Stimulated activated CD4-positive, alpha-beta T cell treated with anti-CD3 and anti-CD28 coated beads, TNF-alpha, amount 100 ng/mL, for 48 hours (primary cell): Measurements from ENCODE around the gene ENTHD1.

Experiments
- DNase-seq, 3 donors: peaks; one replicate each; pipeline ENCODE4 v3.0.0-alpha.2; 2020; ENCODE audit warnings: low read depth in 3 of 3

ENTHD1 gene

DNA sequence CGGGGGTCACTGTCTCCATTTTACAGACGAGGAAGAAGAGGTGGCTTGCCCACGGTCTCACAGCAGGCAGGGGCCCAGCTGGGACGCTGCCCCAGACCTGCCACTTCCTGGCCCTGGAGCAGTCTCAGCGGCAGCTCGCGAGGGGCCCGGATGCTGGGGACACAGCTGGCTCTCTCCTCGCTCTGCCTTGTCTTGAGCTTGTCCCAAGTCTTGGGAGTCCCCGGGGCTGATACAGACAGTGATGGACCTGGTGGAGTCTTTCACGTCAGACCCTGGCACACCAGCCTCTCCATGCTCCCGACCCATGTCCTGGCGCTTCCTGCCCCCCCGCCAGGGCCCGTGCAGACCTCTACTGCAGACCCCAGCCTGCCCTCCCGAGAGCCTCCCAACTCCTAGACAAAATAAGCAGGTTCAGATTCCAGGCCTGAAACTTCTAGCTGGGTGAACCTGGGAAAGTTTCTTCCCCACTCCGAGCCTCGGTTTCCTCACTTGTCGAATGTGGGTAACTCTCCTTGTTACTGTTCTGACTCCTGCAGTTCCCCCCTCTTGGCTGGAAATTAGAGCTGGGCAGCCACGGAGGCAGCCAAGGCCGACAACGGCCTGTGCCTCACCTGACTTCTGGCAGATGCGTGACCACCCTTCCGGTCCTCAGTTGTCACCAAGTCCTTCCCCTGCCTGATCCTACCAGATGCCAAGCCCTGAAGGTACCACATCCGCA lies 177.6 kb downstream of the ENTHD1 start:
- DNase-seq, result no peak

DNA sequence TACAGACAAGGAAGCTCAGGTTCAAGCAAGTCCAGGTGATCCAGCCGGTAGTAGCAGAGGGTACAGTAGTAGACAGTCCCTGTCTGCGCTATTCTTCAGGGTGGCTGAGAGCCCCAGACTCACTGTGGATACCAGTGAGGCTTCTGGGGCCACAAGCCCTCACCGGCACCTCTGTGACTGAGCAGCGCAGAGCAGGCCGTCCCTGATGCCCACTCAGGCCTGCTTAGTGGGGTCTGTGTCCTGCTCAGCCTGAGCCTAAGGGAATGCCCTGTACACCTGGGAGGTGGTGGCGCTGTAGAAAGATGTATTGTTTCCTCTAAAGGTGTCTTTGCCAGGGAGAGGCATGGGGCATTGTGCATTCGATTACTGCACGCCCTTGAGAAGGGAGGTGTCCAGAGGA lies 179.2 kb downstream of the ENTHD1 start:
- DNase-seq, result no peak

DNA sequence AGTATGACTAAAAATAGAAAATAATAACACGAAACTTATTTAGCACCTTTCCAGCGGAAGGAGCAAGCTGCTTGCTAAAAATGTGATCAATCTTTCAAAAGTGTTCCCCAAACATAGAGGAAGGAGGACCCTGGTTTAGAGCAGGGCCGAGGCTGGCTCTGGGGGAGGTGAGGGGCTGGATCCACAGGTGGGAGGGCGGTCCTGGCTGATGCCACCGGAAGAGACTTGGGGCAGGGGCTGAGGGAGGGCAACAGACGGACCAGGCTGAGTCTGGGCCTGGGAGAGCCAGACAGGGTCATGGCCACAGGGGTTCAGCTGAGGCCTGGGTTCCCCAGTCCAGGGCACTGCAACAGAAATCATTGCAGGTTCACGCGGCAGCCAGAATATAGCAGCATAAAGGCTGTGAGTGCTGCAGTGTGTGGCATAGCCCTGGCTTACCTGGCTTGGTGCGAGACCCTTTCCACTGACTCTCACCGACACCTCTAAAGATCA lies 179.7 kb downstream of the ENTHD1 start:
- DNase-seq, result no peak

DNA sequence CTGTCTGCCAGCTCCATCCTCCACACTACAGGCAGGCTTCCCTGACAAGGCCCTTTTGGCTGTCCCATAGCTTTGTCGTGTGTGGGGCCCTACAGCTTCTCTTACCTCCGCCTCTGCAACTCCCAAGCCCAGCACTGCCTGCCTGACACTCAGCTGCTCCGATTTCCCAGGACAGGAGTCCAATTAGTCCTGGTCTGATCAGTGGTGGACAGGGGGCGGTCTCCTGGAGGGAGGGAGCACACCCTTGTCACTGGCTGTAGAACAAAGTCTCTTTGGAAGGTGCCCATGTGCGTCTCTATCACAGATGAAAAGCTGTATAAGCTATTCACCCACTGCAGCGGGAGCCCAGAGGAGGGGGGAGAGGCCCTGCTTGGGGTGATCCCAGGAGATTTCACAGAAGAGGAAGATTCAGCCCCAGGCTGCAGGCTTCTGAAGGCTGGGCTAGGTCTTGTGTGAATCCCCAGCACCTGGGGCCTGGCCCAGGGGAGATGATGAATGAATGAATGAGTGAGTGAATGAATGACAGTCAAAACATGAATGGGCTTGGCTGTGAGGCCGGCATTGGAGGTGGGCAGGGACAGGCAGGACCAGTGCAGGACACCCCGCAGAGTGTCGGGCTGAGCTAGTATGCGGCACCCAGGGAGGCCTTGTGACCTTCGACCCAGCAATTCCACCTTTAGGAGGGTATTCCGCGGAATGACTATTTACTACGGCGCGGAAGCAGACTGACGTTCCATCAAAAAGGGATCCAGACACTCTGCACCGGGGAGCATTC lies 180.6 kb downstream of the ENTHD1 start:
- DNase-seq, result no peak

DNA sequence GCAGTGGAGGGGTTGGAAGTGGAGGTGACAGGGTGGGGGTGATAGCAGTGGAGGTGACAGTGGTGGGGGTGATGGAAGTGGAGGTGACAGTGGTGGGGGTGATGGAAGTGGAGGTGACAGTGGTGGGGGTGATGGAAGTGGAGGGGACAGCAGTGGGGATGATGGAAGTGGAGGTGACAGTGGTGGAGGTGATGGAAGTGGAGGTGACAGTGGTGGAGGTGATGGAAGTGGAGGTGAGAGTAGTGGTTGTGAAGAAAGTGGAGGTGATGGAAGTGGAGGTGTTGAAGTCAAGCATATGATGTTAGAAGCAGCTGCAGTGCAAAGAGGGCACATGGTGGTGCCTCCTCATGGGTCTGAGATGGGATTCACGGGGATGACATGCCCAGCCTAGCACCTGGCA lies 181.5 kb downstream of the ENTHD1 start:
- no peak for DNase-seq

DNA sequence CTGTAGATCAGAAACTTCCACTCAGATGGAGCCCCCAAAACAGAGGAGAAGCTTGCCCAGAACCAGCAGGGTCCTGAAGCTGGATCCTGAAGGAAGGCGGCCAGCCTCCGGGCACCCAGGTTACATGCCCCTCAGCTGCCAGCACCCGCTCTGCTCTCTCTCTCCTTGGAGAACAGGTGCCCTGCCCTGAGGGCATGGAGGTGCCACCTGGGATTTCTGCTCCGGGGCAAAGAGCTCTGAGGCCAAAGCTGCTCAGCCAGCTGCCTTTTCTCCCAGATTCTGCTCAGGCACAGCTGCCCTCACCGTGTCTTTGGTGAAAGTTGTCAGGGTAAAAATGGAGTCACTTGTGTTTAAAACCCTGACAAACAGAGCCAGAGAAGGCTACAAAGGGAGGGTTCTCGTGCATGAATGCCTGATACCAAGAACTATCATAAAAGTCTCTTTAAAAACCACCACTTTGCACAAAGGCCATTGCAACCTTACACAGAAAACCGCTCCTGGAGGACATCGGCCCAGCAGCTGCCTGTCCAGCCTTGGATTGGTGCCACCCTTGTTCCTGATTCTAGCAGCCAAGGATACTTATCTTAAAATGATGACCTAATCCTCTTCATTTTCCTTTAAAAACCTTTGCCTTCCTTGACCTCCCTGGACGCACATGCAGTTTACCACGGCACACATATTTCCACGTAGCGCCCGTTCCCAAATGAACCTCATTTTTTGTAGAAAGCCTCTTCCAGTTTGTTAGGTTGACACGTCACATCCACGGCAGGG lies 183.0 kb downstream of the ENTHD1 start:
- no peak for DNase-seq

DNA sequence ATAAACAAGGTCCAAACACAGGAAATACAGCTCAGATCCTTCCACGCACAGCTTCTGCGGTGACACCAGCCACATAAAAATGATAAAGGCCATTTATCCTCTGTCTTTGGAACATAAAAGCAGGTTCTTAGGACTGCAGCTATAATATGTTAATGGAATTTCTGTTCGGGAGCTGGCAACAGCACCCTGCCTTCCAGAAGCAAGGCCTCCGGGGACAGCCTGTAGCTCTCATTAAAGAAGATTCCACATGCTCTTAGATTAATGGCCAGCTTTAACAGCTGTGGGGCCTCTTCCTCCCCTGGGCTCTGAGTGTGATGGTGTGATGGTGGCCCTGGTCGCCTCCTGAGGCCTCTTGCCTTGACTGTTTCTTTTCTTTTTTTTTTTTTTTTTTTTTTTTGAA lies 185.7 kb downstream of the ENTHD1 start:
- no peak for DNase-seq

DNA sequence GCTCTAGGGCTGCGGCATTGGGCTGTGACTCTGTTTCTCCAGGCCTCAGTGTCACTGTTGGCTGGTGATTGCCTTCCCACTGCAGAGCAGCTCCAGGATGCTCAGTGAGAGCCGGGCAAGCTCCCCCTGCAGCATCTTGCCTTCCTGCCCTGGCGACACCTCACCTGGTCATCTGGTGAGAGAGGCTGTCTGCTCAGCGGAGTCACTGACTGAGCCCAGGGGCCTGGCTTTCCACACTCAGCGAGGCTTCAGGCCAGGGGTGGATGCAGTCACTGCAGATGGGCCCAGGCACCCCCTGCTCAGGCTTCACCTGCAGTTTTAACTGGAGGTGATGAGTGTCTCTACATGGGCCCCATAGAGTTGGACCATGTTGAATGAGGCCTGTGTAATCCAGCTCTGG lies 186.2 kb downstream of the ENTHD1 start:
- DNase-seq, result no peak

DNA sequence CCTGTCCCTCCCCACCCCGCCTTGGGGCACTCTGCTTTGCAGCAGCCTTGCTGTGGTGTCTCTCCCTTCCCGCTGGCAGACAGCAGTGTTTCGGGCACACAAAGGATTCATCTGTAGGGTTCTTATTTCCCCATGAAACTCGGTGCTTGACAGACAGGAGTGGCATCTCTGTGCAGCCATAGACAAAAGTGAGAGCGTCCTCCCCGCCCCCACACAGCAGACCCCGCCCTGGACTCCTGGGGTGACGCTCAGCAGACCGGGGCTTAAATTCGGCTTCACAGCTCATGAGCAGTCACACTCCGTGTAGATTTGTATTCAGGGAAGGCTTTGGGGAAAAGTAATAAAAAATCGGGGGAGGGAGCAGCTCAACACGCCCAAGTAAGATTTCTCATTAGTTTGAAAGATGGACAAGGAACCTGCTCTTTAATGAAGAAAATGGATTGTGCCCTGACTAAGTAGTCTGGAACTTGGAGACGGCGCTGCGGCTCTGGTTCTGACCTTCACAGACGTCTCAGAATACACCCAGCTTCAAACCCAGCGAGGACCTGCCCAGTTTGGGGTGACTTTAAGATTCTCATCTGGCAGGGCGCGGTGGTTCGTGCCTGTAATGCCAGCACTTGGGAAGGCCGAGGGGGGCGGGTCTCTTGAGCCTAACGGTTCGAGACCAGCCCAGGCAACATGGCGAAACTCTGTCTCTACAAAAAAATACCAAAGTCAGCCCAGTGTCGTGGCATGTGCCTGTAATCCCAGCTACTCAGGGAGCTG lies 187.0 kb downstream of the ENTHD1 start:
- DNase-seq, result no peak

DNA sequence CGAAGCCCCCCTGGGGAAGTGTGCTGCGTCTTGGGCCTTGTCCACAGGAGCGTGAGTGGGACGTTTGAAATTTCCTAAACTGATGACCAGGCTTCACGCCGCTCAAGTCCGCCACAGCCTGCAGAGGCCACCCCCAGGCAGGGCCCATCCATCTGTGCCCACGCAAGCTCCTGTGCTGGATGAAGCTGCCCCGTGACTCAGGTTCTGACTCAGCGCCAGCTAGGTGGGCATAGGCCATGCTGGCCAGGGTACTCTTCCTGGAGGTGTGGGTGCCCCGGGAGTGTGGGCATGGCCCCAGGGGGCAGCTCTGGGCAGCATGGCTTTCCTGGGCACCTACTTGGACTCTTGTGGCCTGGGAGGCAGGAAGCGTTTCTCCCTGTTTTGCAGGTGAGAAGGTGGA lies 188.2 kb downstream of the ENTHD1 start:
- DNase-seq, result no peak

DNA sequence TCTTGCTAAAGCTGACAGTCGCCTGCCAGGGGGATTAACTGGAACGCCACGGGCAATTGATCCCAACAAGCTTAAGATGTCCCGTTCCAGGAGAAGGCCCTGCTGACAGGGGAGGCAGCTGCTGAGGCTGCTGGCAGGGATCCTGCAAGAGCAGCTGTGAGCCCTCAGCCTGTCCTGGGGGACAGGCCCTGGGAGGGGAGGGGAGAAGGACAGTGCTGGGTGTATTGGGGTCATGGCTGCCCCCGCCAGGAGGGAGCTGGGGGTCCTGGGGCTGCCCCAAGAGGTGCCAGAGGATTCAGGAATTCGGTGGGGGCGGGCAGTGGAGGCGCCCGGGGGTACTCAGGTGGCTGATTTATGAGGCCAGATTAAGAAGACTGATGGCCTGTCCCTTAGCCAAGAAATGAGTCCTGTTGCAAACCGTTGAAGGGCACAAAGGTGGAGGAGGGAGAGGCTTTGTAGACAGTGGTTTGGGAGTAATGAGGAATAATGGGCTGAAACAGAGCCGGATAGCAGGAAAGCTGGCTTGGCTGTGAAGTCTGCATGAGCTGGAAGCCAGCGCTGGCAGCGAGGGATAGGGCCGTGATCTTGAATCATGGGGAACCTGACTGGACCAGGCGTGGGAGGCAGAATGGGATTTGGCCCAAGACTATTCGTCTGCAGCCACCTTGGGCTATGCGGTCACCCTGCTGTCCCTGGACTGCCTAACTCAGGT lies 189.5 kb downstream of the ENTHD1 start:
- no peak for DNase-seq

DNA sequence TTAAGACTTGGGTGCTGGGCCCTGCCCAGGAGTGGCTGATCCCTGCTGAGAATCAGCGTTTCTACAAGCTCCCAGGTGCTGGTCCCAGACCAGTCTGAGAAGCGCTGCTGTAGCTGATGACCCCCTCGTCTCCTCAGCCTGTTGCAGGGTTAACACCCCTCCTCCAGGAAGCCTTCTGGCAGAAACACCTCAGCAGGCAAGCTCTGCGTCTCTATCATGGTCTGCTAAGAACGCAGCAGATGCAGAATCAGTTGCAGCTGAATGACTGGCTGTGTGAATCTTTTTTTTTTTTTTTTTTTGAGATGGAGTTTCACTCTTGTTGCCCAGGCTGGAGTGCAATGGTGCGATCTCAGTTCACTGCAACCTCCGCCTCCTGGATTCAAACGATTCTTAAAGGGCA lies 190.5 kb downstream of the ENTHD1 start:
- no peak for DNase-seq

DNA sequence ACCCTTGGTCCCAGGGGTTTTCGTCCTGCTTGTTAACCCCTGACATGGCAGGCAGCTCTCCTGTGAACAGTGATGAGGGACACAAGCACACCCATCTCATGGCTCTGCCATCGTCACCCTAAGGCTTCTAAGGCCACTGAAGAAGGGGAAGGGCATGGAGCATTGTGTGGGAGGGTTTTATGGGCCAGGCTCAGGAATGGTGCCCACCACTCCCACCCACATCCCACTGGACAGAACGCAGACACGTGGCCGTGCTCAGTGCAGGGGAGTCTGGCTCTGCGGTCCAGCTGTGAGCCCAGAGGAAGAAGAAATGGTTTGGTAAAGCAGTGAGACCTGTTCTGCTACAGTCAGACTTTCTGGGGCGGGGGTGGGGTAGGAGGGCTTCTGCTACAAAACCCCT lies 193.0 kb downstream of the ENTHD1 start:
- no peak for DNase-seq

DNA sequence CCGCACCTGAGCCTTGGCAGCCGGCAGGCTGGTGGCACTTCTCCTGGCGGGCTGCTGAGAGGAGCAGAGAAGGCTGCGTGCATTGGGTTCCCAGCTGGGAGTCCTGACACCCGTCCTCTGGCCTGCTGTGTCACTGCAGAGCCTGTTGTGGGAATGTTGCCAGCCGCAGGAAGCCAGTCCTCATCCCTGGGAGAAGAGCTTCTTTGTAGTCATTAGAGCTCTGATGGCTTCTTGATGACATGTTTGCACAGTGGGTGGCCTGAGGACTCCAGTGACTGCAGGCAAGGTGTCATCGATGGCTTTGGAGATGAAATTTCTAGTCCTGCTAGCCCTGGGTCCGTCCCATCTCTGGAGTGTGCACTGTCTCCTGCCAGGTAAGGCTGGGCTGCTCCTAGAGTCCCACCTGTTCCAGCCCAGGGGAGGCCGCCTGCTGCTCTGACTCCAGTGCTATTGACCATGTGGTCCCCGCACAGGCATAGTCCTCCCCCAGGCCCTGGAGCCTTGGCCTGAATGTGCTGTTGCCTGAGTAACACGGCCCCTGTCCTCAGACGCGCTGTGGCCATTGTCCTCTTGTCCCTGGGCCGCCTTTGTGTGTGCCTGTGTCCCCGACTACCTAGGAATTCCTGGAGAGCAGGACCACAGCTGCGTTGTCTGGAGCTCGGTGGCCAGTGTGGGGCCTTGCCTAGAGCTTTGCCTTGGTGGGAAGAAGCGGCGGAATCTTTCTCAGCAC lies 193.8 kb downstream of the ENTHD1 start:
- DNase-seq, result no peak

DNA sequence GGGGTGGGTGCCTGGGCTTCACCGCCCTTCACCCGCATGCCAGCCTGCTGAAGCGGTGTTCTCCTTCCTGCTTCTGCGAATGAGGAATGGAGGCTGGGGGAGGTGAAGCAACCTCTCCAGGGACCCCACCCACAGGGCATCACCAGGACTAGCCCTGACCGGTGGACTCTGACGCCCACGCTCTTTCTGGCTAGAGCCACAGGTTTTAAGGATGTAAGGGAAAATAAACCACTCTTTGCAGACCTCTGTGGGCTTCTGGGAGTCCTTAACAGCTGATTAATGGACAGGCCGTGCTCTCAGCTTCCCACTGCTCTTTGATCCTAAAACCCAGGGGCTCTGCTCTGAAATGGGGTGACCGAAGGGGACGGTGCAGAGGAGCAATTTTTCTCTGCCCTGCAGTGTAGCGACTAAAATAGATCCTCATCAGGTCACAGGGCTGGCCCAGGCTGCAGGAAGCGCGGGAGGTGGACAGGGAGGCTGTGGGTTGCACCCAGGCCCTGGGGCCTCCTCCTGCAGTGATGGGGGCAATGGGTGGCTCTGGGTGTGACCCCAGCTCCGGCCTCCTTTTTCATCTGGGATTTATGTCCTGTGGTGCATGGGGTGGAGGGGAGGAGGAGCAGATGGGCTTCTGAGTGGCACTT lies 195.7 kb downstream of the ENTHD1 start:
- no peak for DNase-seq

DNA sequence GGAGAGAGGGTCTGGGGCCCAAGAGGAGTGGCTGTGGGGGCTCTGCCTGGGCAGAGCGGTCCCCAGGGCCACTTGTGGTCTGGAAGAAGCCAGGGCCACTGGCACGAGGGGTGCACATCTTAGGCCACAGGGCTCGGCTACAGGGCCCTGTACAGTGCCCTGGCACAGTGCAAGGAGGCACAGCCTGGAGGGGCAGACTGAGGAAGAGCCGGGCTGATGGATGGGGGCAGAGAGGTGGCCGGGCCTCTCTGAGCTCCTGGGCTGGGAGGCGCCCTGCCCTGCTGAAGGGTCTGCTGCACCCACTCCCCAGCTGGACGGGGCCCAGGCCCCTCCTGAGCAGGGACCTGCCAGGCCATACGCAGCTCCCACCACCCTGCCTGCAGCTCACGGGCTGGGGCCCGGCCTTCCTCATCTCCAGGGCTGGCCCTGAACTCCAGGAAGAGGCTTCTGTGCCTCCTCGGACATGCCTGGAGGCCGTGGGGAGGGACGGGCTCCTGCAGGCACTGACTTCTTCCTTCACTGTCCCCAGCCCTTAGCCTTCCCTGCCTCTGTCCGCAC lies 199.5 kb downstream of the ENTHD1 start:
- no peak for DNase-seq
